ENCODE data around the gene ITPR1. TPM values are rescaled to one million over a fixed set of nuclear protein-coding genes. Genes with fewer than 3 reads are reported as not detected.

Gene ITPR1
- polyA plus RNA-seq, 1 of the 3 experiments (the other 2 are of a cell fraction): 5.9 TPM

DNA sequence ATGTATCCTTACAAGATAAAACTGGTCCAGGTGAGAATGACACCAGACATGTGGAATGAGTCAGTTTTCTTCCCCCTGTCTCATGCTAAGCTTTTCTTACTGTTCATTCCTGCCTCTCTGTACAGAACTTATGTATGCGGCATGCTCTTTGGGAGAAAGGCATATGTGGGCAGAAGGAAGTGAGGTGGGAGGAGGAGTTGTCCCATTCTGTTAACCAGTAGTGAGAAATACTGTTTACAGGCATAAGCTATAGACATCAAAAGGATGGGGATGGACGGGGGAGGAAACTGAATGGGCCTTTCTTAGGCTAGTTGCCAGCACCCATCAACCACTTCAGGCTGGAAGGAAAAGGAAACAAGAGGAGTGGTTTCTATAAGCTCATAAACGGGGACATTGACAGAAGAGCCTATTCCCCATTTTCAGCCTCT is 342.5 kb downstream of the ITPR1 start:
- no peaks in the 10 kb centered on the region for H4K20me1 ChIP-seq (ENCODE audit: insufficient read depth)
- ChIA-PET CTCF (no interaction called here), POLR2A (no interaction called here)
- H2AFZ ChIP-seq (ENCODE audit: low read depth): no peak overlapping the region
- no peak overlapping the region for H3K4me2 ChIP-seq
- peaks cover 0 to 8% of the 10 kb centered on the region in 2 experiments for H3K36me3 ChIP-seq (replicated peaks in 1 of 2; ENCODE audit: control insufficient read depth in 1 of 2, insufficient read depth in 2 of 2, low read length in 1 of 2)
- H3K9me2 ChIP-seq: no peaks in the 10 kb centered on the region
- no peak overlapping the region for H3K9ac ChIP-seq
- WGBS (ENCODE audit: low lambda C conversion rate): 74% methylated on average over 3 of the region's 3 CpGs
- no peak overlapping the region for H3K4me3 ChIP-seq (ENCODE audit: low read depth in 2 of 2, low read length in 1 of 2)
- H3K4me1 ChIP-seq (ENCODE audit: control insufficient read depth in 1 of 2, insufficient read depth in 2 of 2, low read depth in 1 of 2, low read length in 1 of 2): peaks cover 7 to 23% of the 10 kb centered on the region in 2 experiments; a peak in 1 of 4 replicates
- TF ChIP-seq JUND (IDR thresholded peaks at IDR 0.05) (no peak), FOXJ3 (CRISPR knock-in tag; IDR thresholded peaks at IDR 0.05) (no peak), TEAD4 (IDR thresholded peaks at IDR 0.05; ENCODE audit: borderline replicate concordance, insufficient read depth) (no peak), SIN3A (IDR thresholded peaks at IDR 0.05; ENCODE audit: borderline replicate concordance, low read depth, low read length) (no peak), MEF2A (IDR thresholded peaks at IDR 0.05; ENCODE audit: borderline replicate concordance, low read depth) (no peak), ELF1 (IDR thresholded peaks at IDR 0.05) (no peak), RXRA (IDR thresholded peaks at IDR 0.05; ENCODE audit: borderline replicate concordance, low read depth) (no peak)
- DNase-seq: no peak
- no peaks in the 10 kb centered on the region for H3K27me3 ChIP-seq (ENCODE audit: insufficient read depth)
- H3K79me2 ChIP-seq (ENCODE audit: insufficient read depth): no peaks in the 10 kb centered on the region
- peaks cover 13% of the 10 kb centered on the region for H3F3A ChIP-seq (replicated peaks; ENCODE audit: insufficient read depth)
- H3K9me3 ChIP-seq: no peaks in the 10 kb centered on the region
- no peak overlapping the region for H3K27ac ChIP-seq (ENCODE audit: low read depth in 2 of 2, low read length in 1 of 2)

DNA sequence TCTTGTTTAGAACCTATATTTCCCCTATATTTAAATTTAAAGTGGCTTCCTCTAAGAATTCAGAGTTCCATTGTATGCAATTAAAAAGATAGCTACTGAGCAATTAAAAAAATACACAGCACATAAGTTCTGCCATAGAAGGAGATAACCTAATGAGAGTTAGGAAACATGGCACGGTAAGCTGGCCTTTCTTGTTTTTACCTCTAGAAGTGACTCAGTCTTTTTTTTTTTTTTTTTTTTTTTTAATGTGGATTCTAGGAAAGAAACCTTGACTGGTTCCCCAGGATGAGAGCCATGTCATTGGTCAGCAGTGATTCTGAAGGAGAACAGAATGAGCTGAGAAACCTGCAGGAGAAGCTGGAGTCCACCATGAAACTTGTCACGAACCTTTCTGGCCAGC is 343.4 kb downstream of the ITPR1 start:
- Histone ChIP-seq H3K27me3 (ENCODE audit: insufficient read depth) (no peaks in the 10 kb centered on the region), H3K9me2 (no peaks in the 10 kb centered on the region), H2AFZ (ENCODE audit: low read depth) (no peak overlapping the region), H3K9me3 (no peaks in the 10 kb centered on the region), H3F3A (replicated peaks; ENCODE audit: insufficient read depth) (peaks cover 10% of the 10 kb centered on the region), H3K9ac (no peak overlapping the region), H4K20me1 (ENCODE audit: insufficient read depth) (no peaks in the 10 kb centered on the region), H3K4me3 (ENCODE audit: low read depth in 2 of 2, low read length in 1 of 2) (no peak overlapping the region), H3K4me2 (no peak overlapping the region), H3K79me2 (ENCODE audit: insufficient read depth) (no peaks in the 10 kb centered on the region), H3K4me1 (ENCODE audit: control insufficient read depth in 1 of 2, insufficient read depth in 2 of 2, low read depth in 1 of 2, low read length in 1 of 2) (peaks cover 7 to 17% of the 10 kb centered on the region in 2 experiments; a peak in 1 of 4 replicates), H3K36me3 (replicated peaks in 1 of 2; ENCODE audit: control insufficient read depth in 1 of 2, insufficient read depth in 2 of 2, low read length in 1 of 2) (peaks cover 0 to 8% of the 10 kb centered on the region in 2 experiments), H3K27ac (ENCODE audit: low read depth in 2 of 2, low read length in 1 of 2) (no peak overlapping the region)
- WGBS (ENCODE audit: low lambda C conversion rate): 82% methylated on average over 2 of the region's 2 CpGs
- POLR2A ChIA-PET: no interaction called here
- DNase-seq: no peak
- CTCF ChIA-PET: no interaction called here
- TF ChIP-seq, protein P1, sequence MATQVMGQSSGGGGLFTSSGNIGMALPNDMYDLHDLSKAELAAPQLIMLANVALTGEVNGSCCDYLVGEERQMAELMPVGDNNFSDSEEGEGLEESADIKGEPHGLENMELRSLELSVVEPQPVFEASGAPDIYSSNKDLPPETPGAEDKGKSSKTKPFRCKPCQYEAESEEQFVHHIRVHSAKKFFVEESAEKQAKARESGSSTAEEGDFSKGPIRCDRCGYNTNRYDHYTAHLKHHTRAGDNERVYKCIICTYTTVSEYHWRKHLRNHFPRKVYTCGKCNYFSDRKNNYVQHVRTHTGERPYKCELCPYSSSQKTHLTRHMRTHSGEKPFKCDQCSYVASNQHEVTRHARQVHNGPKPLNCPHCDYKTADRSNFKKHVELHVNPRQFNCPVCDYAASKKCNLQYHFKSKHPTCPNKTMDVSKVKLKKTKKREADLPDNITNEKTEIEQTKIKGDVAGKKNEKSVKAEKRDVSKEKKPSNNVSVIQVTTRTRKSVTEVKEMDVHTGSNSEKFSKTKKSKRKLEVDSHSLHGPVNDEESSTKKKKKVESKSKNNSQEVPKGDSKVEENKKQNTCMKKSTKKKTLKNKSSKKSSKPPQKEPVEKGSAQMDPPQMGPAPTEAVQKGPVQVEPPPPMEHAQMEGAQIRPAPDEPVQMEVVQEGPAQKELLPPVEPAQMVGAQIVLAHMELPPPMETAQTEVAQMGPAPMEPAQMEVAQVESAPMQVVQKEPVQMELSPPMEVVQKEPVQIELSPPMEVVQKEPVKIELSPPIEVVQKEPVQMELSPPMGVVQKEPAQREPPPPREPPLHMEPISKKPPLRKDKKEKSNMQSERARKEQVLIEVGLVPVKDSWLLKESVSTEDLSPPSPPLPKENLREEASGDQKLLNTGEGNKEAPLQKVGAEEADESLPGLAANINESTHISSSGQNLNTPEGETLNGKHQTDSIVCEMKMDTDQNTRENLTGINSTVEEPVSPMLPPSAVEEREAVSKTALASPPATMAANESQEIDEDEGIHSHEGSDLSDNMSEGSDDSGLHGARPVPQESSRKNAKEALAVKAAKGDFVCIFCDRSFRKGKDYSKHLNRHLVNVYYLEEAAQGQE (IDR thresholded peaks at IDR 0.05; ENCODE audit: low read depth, low read length): no peak
- no peak for TF ChIP-seq TEAD4 (IDR thresholded peaks at IDR 0.05; ENCODE audit: borderline replicate concordance, insufficient read depth)
- TF ChIP-seq TAF1 (IDR thresholded peaks at IDR 0.05; ENCODE audit: borderline replicate concordance, low read depth, low read length): no peak
- TF ChIP-seq, protein P2, sequence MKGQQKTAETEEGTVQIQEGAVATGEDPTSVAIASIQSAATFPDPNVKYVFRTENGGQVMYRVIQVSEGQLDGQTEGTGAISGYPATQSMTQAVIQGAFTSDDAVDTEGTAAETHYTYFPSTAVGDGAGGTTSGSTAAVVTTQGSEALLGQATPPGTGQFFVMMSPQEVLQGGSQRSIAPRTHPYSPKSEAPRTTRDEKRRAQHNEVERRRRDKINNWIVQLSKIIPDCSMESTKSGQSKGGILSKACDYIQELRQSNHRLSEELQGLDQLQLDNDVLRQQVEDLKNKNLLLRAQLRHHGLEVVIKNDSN (IDR thresholded peaks at IDR 0.05; ENCODE audit: borderline replicate concordance, low read depth): no peak
- no peak for TF ChIP-seq EZH2phosphoT487 (IDR thresholded peaks at IDR 0.05; ENCODE audit: borderline replicate concordance, low read depth)
- no peak for TF ChIP-seq FOXM1 (IDR thresholded peaks at IDR 0.05; ENCODE audit: low read depth)
- no peak for TF ChIP-seq RAD21 (IDR thresholded peaks at IDR 0.05; ENCODE audit: low read length)
- no peak for TF ChIP-seq POLR2AphosphoS5 (IDR thresholded peaks at IDR 0.05; ENCODE audit: low read depth, low read length)
- TF ChIP-seq JUND (IDR thresholded peaks at IDR 0.05): no peak
- no peak for TF ChIP-seq MXI1 (IDR thresholded peaks at IDR 0.05; ENCODE audit: low read depth, low read length)
- TF ChIP-seq TCF12 (IDR thresholded peaks at IDR 0.05): no peak
- TF ChIP-seq RFX5 (IDR thresholded peaks at IDR 0.05; ENCODE audit: low read length): no peak
- TF ChIP-seq, protein P3, sequence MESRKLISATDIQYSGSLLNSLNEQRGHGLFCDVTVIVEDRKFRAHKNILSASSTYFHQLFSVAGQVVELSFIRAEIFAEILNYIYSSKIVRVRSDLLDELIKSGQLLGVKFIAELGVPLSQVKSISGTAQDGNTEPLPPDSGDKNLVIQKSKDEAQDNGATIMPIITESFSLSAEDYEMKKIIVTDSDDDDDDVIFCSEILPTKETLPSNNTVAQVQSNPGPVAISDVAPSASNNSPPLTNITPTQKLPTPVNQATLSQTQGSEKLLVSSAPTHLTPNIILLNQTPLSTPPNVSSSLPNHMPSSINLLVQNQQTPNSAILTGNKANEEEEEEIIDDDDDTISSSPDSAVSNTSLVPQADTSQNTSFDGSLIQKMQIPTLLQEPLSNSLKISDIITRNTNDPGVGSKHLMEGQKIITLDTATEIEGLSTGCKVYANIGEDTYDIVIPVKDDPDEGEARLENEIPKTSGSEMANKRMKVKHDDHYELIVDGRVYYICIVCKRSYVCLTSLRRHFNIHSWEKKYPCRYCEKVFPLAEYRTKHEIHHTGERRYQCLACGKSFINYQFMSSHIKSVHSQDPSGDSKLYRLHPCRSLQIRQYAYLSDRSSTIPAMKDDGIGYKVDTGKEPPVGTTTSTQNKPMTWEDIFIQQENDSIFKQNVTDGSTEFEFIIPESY (IDR thresholded peaks at IDR 0.05; ENCODE audit: borderline replicate concordance, low read depth): no peak
- TF ChIP-seq NFIC (IDR thresholded peaks at IDR 0.05; ENCODE audit: borderline replicate concordance): no peak
- TF ChIP-seq, protein P4, sequence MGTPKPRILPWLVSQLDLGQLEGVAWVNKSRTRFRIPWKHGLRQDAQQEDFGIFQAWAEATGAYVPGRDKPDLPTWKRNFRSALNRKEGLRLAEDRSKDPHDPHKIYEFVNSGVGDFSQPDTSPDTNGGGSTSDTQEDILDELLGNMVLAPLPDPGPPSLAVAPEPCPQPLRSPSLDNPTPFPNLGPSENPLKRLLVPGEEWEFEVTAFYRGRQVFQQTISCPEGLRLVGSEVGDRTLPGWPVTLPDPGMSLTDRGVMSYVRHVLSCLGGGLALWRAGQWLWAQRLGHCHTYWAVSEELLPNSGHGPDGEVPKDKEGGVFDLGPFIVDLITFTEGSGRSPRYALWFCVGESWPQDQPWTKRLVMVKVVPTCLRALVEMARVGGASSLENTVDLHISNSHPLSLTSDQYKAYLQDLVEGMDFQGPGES (IDR thresholded peaks at IDR 0.05; ENCODE audit: low read depth, low read length): no peak
- TF ChIP-seq CHD2 (IDR thresholded peaks at IDR 0.05; ENCODE audit: low read length, partially characterized antibody): no peak

Data from SK-N-SH (cell line).